Smooth muscle cell of bladder (primary cell): Measurements from ENCODE around the gene UBL5. TPM values are rescaled to one million over a fixed set of nuclear protein-coding genes. Genes with fewer than 3 reads are reported as not detected.

Experiments
- total RNA-seq: library from RNA; depleted of rRNA; stranded (reverse); fragments of >200 nt; gene quantifications from 2 replicates; pipeline ENCODE4 v1.2.3, GENCODE V29; 2014

UBL5 gene
- total RNA-seq = 221 and 280 TPM in 2 replicates

GRCh38 chr19:9827289-9828238 is at the start of gene UBL5:
Gene UBL5 (plus strand): TSS chr19:9827918. CDS start chr19:9828338, 420 bp downstream.

GRCh38 chr19:9818734-9819595 is 8.8 kb upstream of the UBL5 start, which contains the start of gene FBXL12:
Gene FBXL12 (minus strand): TSS chr19:9819079. CDS start chr19:9818813, 266 bp downstream.

GRCh38 chr19:9834726-9835506 is 7.2 kb downstream of the UBL5 start, which contains the start of gene PIN1:
Gene PIN1 (plus strand): TSS chr19:9835318. CDS start chr19:9835345, 27 bp downstream.

Other genes starting within 250 kb of the UBL5 start
- gene ZNF121, start 243.4 kb upstream of the UBL5 start, total RNA-seq = 33.7 and 34.2 TPM in 2 replicates
- gene ZNF561, start 206.7 kb upstream of the UBL5 start, total RNA-seq = 26.6 and 33.3 TPM in 2 replicates
- gene ZNF562, start 152.8 kb upstream of the UBL5 start, total RNA-seq = 12.9 and 23.4 TPM in 2 replicates
- gene ZNF846, start 59.2 kb upstream of the UBL5 start, total RNA-seq = 12.6 and 15.2 TPM in 2 replicates
- gene FBXL12, start 8.8 kb upstream of the UBL5 start, total RNA-seq = 12.9 and 16.5 TPM in 2 replicates
- gene PIN1, start 7.4 kb downstream of the UBL5 start, total RNA-seq = 81.1 and 87.6 TPM in 2 replicates
- 2.8 and 4.8 TPM in 2 replicates for gene OLFM2, start 108.6 kb downstream of the UBL5 start, total RNA-seq
- 1.7 and 2.1 TPM in 2 replicates for gene COL5A3, start 182.6 kb downstream of the UBL5 start, total RNA-seq
- gene RDH8, start 185.6 kb downstream of the UBL5 start, total RNA-seq = not detected in 2 replicates